H1 (cell line): ENCODE data around the gene GARIN6. TPM values are rescaled to one million over a fixed set of nuclear protein-coding genes. Genes with fewer than 3 reads are reported as not detected.

Source experiments
- ASH2L ChIP-seq: fragments of 200-600, 300-600 bp; sonication (generic); IDR thresholded peaks from one replicate; pipeline ENCODE4 v1.7.1; 2017; ENCODE audit warnings: low read length
- BCL11A ChIP-seq, 2 experiments: IDR thresholded peaks; one replicate each; pipeline ENCODE4 v1.6.1; 2011; ENCODE audit warnings: low read depth in 2 of 2, low read length in 2 of 2, mild to moderate bottlenecking in 2 of 2
- CHD2 ChIP-seq: IDR thresholded peaks from 2 replicates; pipeline ENCODE4 v1.6.1; 2012; ENCODE audit warnings: low read length, improper control_type of control experiment
- CREB1 ChIP-seq: IDR thresholded peaks from 2 replicates; pipeline ENCODE4 v1.6.1; 2012; ENCODE audit warnings: inconsistent platforms
- GABPA ChIP-seq: IDR thresholded peaks from 2 replicates; pipeline ENCODE4 v1.6.1; 2011; ENCODE audit warnings: mild to moderate bottlenecking, low read length, moderate library complexity, borderline replicate concordance; ENCODE audit not compliant: insufficient read depth
- RAD21 ChIP-seq, 2 experiments: IDR thresholded peaks in 1 of 2; conservative IDR thresholded peaks in 1 of 2; 2 replicates each; pipeline ENCODE4 v1.6.1; 2011; ENCODE audit warnings: low read depth in 2 of 2, low read length in 2 of 2, improper control_type of control experiment in 1 of 2, inconsistent platforms in 1 of 2, mild to moderate bottlenecking in 1 of 2, moderate library complexity in 1 of 2
- SIRT6 ChIP-seq: IDR thresholded peaks from one replicate; pipeline ENCODE4 v1.7.1; 2012; ENCODE audit warnings: low read length, inconsistent platforms
- SP1 ChIP-seq: IDR thresholded peaks from 2 replicates; pipeline ENCODE4 v1.6.1; 2011; ENCODE audit warnings: low read depth, low read length
- polyA plus RNA-seq, 7 experiments: library from polyadenylated mRNA; depleted of rRNA in 3 of 7; stranded (reverse) in 5 of 7; unstranded in 2 of 7; fragments of >200 nt in 5 of 7; fragments of 200-250 nt in 2 of 7; gene quantifications; 1 replicate in 5 of 7; 2 replicates in 1 of 7; 4 replicates in 1 of 7; pipeline versions ENCODE4 v1.2.1 to v1.2.3, GENCODE V29; 2011 to 2013; ENCODE audit warnings: missing spikeins in 2 of 7, mixed read lengths in 2 of 7
- total RNA-seq: library from RNA; stranded (reverse); fragmentation: NEBNext Ultra II Directional; extraction: Animal tissue kit (Norgen Biotek cat#: 25700); gene quantifications from 2 replicates; pipeline ENCODE4 v1.2.1, GENCODE V29; 2021
- TF ChIP-seq, protein P1 (sequence below): fragments of 300-600 bp; sonication (generic); IDR thresholded peaks from 2 replicates; pipeline ENCODE4 v1.7.1; 2012; ENCODE audit warnings: low read length, moderate library complexity, mild to moderate bottlenecking, inconsistent platforms; ENCODE audit not compliant: insufficient replicate concordance

The GARIN6 gene
- total and polyA plus RNA-seq, 2 of the 8 experiments (the other 6 are each of a cell fraction or from before 2014, with no cell fraction given), result not detected

DNA sequence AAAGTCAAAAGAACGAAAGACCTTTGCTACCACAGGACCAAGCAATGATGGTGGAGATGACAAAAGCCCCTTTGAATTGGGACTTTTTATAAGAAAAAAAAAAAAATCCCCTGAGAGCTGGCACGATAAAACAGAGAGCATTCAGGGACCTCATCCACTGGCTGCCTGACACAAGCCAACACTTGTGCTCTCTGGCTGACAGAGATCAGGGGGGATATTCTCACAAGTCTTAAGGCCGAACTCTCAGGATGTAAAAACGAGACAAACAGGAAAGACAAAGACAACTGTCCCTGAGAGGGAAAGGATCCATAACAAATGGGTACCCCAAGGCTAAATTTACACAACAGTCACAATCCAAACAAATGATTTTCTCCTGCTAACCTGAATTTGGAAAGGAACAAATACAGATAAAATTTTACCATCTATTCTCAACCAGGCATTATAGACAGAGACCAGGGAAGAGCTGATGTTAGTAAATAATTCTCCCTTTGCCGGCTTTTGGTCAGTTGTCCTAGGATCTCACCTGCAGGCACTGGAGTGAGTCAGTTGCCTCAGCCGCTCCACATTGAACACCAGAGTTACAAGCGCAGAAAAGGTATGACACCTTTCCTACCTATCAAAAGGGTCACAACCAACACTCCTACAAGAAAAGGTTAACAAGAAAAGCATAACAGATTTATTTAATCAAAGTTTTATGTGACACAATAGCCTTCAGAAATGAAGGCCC lies 37.9 kb upstream of the GARIN6 start (continued):
- TF ChIP-seq, protein P1, sequence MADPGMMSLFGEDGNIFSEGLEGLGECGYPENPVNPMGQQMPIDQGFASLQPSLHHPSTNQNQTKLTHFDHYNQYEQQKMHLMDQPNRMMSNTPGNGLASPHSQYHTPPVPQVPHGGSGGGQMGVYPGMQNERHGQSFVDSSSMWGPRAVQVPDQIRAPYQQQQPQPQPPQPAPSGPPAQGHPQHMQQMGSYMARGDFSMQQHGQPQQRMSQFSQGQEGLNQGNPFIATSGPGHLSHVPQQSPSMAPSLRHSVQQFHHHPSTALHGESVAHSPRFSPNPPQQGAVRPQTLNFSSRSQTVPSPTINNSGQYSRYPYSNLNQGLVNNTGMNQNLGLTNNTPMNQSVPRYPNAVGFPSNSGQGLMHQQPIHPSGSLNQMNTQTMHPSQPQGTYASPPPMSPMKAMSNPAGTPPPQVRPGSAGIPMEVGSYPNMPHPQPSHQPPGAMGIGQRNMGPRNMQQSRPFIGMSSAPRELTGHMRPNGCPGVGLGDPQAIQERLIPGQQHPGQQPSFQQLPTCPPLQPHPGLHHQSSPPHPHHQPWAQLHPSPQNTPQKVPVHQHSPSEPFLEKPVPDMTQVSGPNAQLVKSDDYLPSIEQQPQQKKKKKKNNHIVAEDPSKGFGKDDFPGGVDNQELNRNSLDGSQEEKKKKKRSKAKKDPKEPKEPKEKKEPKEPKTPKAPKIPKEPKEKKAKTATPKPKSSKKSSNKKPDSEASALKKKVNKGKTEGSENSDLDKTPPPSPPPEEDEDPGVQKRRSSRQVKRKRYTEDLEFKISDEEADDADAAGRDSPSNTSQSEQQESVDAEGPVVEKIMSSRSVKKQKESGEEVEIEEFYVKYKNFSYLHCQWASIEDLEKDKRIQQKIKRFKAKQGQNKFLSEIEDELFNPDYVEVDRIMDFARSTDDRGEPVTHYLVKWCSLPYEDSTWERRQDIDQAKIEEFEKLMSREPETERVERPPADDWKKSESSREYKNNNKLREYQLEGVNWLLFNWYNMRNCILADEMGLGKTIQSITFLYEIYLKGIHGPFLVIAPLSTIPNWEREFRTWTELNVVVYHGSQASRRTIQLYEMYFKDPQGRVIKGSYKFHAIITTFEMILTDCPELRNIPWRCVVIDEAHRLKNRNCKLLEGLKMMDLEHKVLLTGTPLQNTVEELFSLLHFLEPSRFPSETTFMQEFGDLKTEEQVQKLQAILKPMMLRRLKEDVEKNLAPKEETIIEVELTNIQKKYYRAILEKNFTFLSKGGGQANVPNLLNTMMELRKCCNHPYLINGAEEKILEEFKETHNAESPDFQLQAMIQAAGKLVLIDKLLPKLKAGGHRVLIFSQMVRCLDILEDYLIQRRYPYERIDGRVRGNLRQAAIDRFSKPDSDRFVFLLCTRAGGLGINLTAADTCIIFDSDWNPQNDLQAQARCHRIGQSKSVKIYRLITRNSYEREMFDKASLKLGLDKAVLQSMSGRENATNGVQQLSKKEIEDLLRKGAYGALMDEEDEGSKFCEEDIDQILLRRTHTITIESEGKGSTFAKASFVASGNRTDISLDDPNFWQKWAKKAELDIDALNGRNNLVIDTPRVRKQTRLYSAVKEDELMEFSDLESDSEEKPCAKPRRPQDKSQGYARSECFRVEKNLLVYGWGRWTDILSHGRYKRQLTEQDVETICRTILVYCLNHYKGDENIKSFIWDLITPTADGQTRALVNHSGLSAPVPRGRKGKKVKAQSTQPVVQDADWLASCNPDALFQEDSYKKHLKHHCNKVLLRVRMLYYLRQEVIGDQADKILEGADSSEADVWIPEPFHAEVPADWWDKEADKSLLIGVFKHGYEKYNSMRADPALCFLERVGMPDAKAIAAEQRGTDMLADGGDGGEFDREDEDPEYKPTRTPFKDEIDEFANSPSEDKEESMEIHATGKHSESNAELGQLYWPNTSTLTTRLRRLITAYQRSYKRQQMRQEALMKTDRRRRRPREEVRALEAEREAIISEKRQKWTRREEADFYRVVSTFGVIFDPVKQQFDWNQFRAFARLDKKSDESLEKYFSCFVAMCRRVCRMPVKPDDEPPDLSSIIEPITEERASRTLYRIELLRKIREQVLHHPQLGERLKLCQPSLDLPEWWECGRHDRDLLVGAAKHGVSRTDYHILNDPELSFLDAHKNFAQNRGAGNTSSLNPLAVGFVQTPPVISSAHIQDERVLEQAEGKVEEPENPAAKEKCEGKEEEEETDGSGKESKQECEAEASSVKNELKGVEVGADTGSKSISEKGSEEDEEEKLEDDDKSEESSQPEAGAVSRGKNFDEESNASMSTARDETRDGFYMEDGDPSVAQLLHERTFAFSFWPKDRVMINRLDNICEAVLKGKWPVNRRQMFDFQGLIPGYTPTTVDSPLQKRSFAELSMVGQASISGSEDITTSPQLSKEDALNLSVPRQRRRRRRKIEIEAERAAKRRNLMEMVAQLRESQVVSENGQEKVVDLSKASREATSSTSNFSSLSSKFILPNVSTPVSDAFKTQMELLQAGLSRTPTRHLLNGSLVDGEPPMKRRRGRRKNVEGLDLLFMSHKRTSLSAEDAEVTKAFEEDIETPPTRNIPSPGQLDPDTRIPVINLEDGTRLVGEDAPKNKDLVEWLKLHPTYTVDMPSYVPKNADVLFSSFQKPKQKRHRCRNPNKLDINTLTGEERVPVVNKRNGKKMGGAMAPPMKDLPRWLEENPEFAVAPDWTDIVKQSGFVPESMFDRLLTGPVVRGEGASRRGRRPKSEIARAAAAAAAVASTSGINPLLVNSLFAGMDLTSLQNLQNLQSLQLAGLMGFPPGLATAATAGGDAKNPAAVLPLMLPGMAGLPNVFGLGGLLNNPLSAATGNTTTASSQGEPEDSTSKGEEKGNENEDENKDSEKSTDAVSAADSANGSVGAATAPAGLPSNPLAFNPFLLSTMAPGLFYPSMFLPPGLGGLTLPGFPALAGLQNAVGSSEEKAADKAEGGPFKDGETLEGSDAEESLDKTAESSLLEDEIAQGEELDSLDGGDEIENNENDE, result no peak
- TF ChIP-seq ASH2L, result no peak
- no peak for TF ChIP-seq CHD2
- TF ChIP-seq RAD21 (IDR thresholded peaks at IDR 0.05 in 1 of 2, conservative IDR thresholded peaks at IDR 0.05 in 1 of 2; ENCODE audit: low read depth in 2 of 2, low read length in 2 of 2), result no peak
- no peak for TF ChIP-seq BCL11A (IDR thresholded peaks at IDR 0.05; ENCODE audit: low read depth in 2 of 2, low read length in 2 of 2)
- TF ChIP-seq GABPA, result no peak
- no peak for TF ChIP-seq SIRT6
- no peak for TF ChIP-seq CREB1
- TF ChIP-seq SP1, result no peak
